Measurements from ENCODE around the gene CCL14. TPM values are rescaled to one million over a fixed set of nuclear protein-coding genes. Genes with fewer than 3 reads are reported as not detected.

The CCL14 gene
- total and polyA plus RNA-seq, 2 of the 13 experiments (the other 11 are each of a cell fraction or from before 2014, with no cell fraction given) = 1.1 to 1.7 TPM

GRCh38 chr17:35981908-35982330 lies 4.6 kb downstream of the CCL14 start (continued):
- TF ChIP-seq, protein P1, sequence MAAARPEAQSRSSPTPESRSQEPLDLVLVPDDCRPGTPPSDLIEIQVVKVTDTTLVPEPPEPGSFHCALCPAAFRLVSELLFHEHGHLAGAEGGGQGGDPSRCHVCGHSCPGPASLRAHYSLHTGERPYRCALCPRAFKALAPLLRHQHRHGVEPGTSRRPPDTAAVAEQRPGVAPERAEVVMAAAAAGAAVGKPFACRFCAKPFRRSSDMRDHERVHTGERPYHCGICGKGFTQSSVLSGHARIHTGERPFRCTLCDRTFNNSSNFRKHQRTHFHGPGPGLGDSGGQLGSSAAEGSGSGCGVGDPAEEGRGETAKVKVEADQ (CRISPR knock-in tag; IDR thresholded peaks at IDR 0.05; ENCODE audit: borderline replicate concordance) = no peak
- TF ChIP-seq PHF21A (CRISPR knock-in tag; IDR thresholded peaks at IDR 0.05) = peak; percentile 58; the same call in 1 of the 2 replicates
- peak in 1 of 2 experiments; percentile 71; a peak in 2 of 4 replicates for TF ChIP-seq HMGXB4 (CRISPR knock-in tag; IDR thresholded peaks at IDR 0.05; ENCODE audit: borderline replicate concordance in 1 of 2, low read depth in 1 of 2)
- TF ChIP-seq KIAA2018 (CRISPR knock-in tag; IDR thresholded peaks at IDR 0.05; ENCODE audit: borderline replicate concordance) = no peak
- TF ChIP-seq ZNF773 (CRISPR knock-in tag; IDR thresholded peaks at IDR 0.05; ENCODE audit: borderline replicate concordance) = no peak
- no peak for TF ChIP-seq SMARCC2 (IDR thresholded peaks at IDR 0.05)
- TF ChIP-seq, protein P2, sequence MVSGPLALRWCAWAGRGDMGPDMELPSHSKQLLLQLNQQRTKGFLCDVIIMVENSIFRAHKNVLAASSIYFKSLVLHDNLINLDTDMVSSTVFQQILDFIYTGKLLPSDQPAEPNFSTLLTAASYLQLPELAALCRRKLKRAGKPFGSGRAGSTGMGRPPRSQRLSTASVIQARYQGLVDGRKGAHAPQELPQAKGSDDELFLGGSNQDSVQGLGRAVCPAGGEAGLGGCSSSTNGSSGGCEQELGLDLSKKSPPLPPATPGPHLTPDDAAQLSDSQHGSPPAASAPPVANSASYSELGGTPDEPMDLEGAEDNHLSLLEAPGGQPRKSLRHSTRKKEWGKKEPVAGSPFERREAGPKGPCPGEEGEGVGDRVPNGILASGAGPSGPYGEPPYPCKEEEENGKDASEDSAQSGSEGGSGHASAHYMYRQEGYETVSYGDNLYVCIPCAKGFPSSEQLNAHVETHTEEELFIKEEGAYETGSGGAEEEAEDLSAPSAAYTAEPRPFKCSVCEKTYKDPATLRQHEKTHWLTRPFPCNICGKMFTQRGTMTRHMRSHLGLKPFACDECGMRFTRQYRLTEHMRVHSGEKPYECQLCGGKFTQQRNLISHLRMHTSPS (CRISPR knock-in tag; IDR thresholded peaks at IDR 0.05; ENCODE audit: low read depth) = 0 out of 2 replicates have a peak, but pooled peaks have one; percentile 33
- TF ChIP-seq EZH2 (conservative IDR thresholded peaks at IDR 0.05; ENCODE audit: low read depth, low read length) = no peak
- no peak for TF ChIP-seq TBX3 (IDR thresholded peaks at IDR 0.05; ENCODE audit: borderline replicate concordance)
- TF ChIP-seq DMTF1 (CRISPR knock-in tag; IDR thresholded peaks at IDR 0.05) = no peak
- no peak for TF ChIP-seq ZFAT (CRISPR knock-in tag; conservative IDR thresholded peaks at IDR 0.05)
